NB4 (cell line): Measurements from ENCODE around the gene SMARCA4.

Source experiments
- CTCF ChIP-seq: IDR thresholded peaks from one replicate; pipeline ENCODE4 v1.5.1; 2012; ENCODE audit warnings: low read depth, low read length
- POLR2A ChIP-seq: IDR thresholded peaks from 2 replicates; pipeline ENCODE4 v1.6.1; 2011; ENCODE audit warnings: mild to moderate bottlenecking; ENCODE audit not compliant: insufficient read length; ENCODE audit errors: extremely low read depth

GRCh38 chr19:11096210-11096841, 135.5 kb downstream of the SMARCA4 start:
- TF ChIP-seq CTCF, result no peak
- no peak for TF ChIP-seq POLR2A
